Measurements from ENCODE around the gene OSBPL8. TPM values are rescaled to one million over a fixed set of nuclear protein-coding genes. Genes with fewer than 3 reads are reported as not detected.
"Not testable (repeated sequence)": the region's sequence is repeated elsewhere in the genome, so short reads cannot be mapped to it uniquely, and the experiment has no call there.

OSBPL8 gene
- total and polyA plus RNA-seq, 3 experiments from 2014 or later = 87.3 to 113 (median 90.7) TPM

GRCh38 chr12:76501390-76501789 lies 58.2 kb downstream of the OSBPL8 start:
- Mint-ChIP-seq H3K36me3 (peaks cover 24 to 34% (median 27%) of the 10 kb centered on the region in 3 donors), H3K9me3 (no peaks in the 10 kb centered on the region), H3K4me1 (peaks cover 32 to 54% (median 50%) of the 10 kb centered on the region in 3 donors), H3K27ac (peak overlapping the region in 3 of 8 donors; percentile 1 to 24 (median 10)), H3K4me3 (no peak overlapping the region), H3K27me3 (no peaks in the 10 kb centered on the region)
- CTCF ChIA-PET = no interaction called here
- no peaks in the 10 kb centered on the region for H3K36me3 ChIP-seq (ENCODE audit: insufficient read depth, low read length)
- no peaks in the 10 kb centered on the region for H3K27me3 ChIP-seq (ENCODE audit: insufficient read depth, low read length, poor library complexity, severe bottlenecking)
- H3K4me3 ChIP-seq (ENCODE audit: low read length) = no peak overlapping the region
- H3K9me3 ChIP-seq (ENCODE audit: low read length) = no peaks in the 10 kb centered on the region
- POLR2A ChIA-PET = no interaction called here
- no peak overlapping the region for H3K27ac ChIP-seq (ENCODE audit: low read depth, low read length)
- no peaks in the 10 kb centered on the region for H3K4me1 ChIP-seq (ENCODE audit: insufficient read depth, low read length)
- no peak for DNase-seq

- H3K4me1 ChIP-seq (ENCODE audit: insufficient read depth, low read length); POLR2A ChIA-PET; DNase-seq; CTCF ChIA-PET; H3K27ac Mint-ChIP-seq; H3K27me3 ChIP-seq (ENCODE audit: insufficient read depth, low read length, poor library complexity, severe bottlenecking); H3K4me3 ChIP-seq (ENCODE audit: low read length); H3K27ac ChIP-seq (ENCODE audit: low read depth, low read length); H3K4me3 Mint-ChIP-seq; H3K27me3 Mint-ChIP-seq; H3K9me3 ChIP-seq (ENCODE audit: low read length); H3K36me3 ChIP-seq (ENCODE audit: insufficient read depth, low read length): not testable (repeated sequence)
- Mint-ChIP-seq H3K36me3 (peaks cover 29 to 38% (median 35%) of the 10 kb centered on the region in 3 donors), H3K9me3 (peaks cover 2 to 16% (median 7%) of the 10 kb centered on the region in 5 donors), H3K4me1 (peaks cover 40 to 52% (median 49%) of the 10 kb centered on the region in 3 donors)
Measured at GRCh38 chr12:76499136-76499535, 60.4 kb downstream of the OSBPL8 start.

GRCh38 chr12:76495556-76495955 lies 64.0 kb downstream of the OSBPL8 start:
- DNase-seq = no peak
- H3K4me3 ChIP-seq (ENCODE audit: low read length) = no peak overlapping the region
- H3K4me1 ChIP-seq (ENCODE audit: insufficient read depth, low read length) = no peaks in the 10 kb centered on the region
- no peak overlapping the region for H3K27ac ChIP-seq (ENCODE audit: low read depth, low read length)
- Mint-ChIP-seq H3K27ac (peak overlapping the region in 1 of 8 donors; percentile 30), H3K36me3 (peaks cover 32 to 37% (median 34%) of the 10 kb centered on the region in 3 donors), H3K9me3 (peaks cover 10 to 27% (median 19%) of the 10 kb centered on the region in 5 donors), H3K4me3 (no peak overlapping the region), H3K27me3 (no peaks in the 10 kb centered on the region), H3K4me1 (peaks cover 39 to 57% (median 47%) of the 10 kb centered on the region in 3 donors)
- ChIA-PET POLR2A (no interaction called here), CTCF (no interaction called here)
- peaks cover 8% of the 10 kb centered on the region for H3K9me3 ChIP-seq (ENCODE audit: low read length)
- H3K36me3 ChIP-seq (ENCODE audit: insufficient read depth, low read length) = no peaks in the 10 kb centered on the region
- H3K27me3 ChIP-seq (ENCODE audit: insufficient read depth, low read length, poor library complexity, severe bottlenecking) = no peaks in the 10 kb centered on the region

- Mint-ChIP-seq H3K9me3 (peaks cover 10 to 27% (median 19%) of the 10 kb centered on the region in 5 donors), H3K27me3 (no peaks in the 10 kb centered on the region), H3K36me3 (peaks cover 31 to 51% (median 35%) of the 10 kb centered on the region in 3 donors), H3K4me1 (peaks cover 52 to 75% (median 63%) of the 10 kb centered on the region in 3 donors), H3K4me3 (no peak overlapping the region), H3K27ac (no peak overlapping the region)
- peaks cover 8% of the 10 kb centered on the region for H3K4me1 ChIP-seq (ENCODE audit: insufficient read depth, low read length)
- no peaks in the 10 kb centered on the region for H3K27me3 ChIP-seq (ENCODE audit: insufficient read depth, low read length, poor library complexity, severe bottlenecking)
- H3K27ac ChIP-seq (ENCODE audit: low read depth, low read length) = no peak overlapping the region
- no peak for DNase-seq
- no peak overlapping the region for H3K4me3 ChIP-seq (ENCODE audit: low read length)
- H3K9me3 ChIP-seq (ENCODE audit: low read length) = peaks cover 8% of the 10 kb centered on the region
- CTCF ChIA-PET = no interaction called here
- peaks cover under 1% of the 10 kb centered on the region for H3K36me3 ChIP-seq (ENCODE audit: insufficient read depth, low read length)
- POLR2A ChIA-PET = no interaction called here
Measured at GRCh38 chr12:76491292-76491691, 68.3 kb downstream of the OSBPL8 start.

GRCh38 chr12:76490763-76491162 lies 68.8 kb downstream of the OSBPL8 start:
- DNase-seq = no peak
- POLR2A ChIA-PET = no interaction called here
- H3K4me1 Mint-ChIP-seq = peaks cover 50 to 73% (median 59%) of the 10 kb centered on the region in 3 donors

GRCh38 chr12:76489737-76490136 lies 69.8 kb downstream of the OSBPL8 start:
- H3K36me3 ChIP-seq (ENCODE audit: insufficient read depth, low read length) = peaks cover 5% of the 10 kb centered on the region
- Mint-ChIP-seq H3K9me3 (peaks cover 9 to 19% (median 17%) of the 10 kb centered on the region in 5 donors), H3K4me1 (peaks cover 43 to 71% (median 56%) of the 10 kb centered on the region in 3 donors), H3K27ac (peak overlapping the region in 2 of 8 donors; percentile 38 to 66), H3K4me3 (no peak overlapping the region), H3K36me3 (peaks cover 21 to 50% (median 25%) of the 10 kb centered on the region in 3 donors), H3K27me3 (no peaks in the 10 kb centered on the region)
- ChIA-PET POLR2A (no interaction called here), CTCF (no interaction called here)
- H3K4me1 ChIP-seq (ENCODE audit: insufficient read depth, low read length) = peaks cover 8% of the 10 kb centered on the region
- no peak overlapping the region for H3K4me3 ChIP-seq (ENCODE audit: low read length)
- peaks cover 8% of the 10 kb centered on the region for H3K9me3 ChIP-seq (ENCODE audit: low read length)
- H3K27me3 ChIP-seq (ENCODE audit: insufficient read depth, low read length, poor library complexity, severe bottlenecking) = no peaks in the 10 kb centered on the region
- no peak for DNase-seq
- H3K27ac ChIP-seq (ENCODE audit: low read depth, low read length) = no peak overlapping the region

More at GRCh38 chr12:76490763-76491162, 68.8 kb downstream of the OSBPL8 start:
- peaks cover 10 to 23% (median 19%) of the 10 kb centered on the region in 5 donors for H3K9me3 Mint-ChIP-seq
- peaks cover 5% of the 10 kb centered on the region for H3K36me3 ChIP-seq (ENCODE audit: insufficient read depth, low read length)
- CTCF ChIA-PET = no interaction called here
- no peaks in the 10 kb centered on the region for H3K27me3 ChIP-seq (ENCODE audit: insufficient read depth, low read length, poor library complexity, severe bottlenecking)
- peaks cover 8% of the 10 kb centered on the region for H3K9me3 ChIP-seq (ENCODE audit: low read length)
- H3K27ac ChIP-seq (ENCODE audit: low read depth, low read length) = no peak overlapping the region
- no peak overlapping the region for H3K4me3 Mint-ChIP-seq
- H3K27ac Mint-ChIP-seq = peak overlapping the region in 3 of 8 donors; percentile 24 to 43 (median 36)
- H3K4me1 ChIP-seq (ENCODE audit: insufficient read depth, low read length) = peaks cover 8% of the 10 kb centered on the region
- H3K36me3 Mint-ChIP-seq = peaks cover 26 to 50% (median 33%) of the 10 kb centered on the region in 3 donors
- H3K4me3 ChIP-seq (ENCODE audit: low read length) = no peak overlapping the region
- H3K27me3 Mint-ChIP-seq = no peaks in the 10 kb centered on the region

GRCh38 chr12:76486011-76486410 lies 73.6 kb downstream of the OSBPL8 start:
- H3K27me3 Mint-ChIP-seq = no peaks in the 10 kb centered on the region
- no peak overlapping the region for H3K27ac ChIP-seq (ENCODE audit: low read depth, low read length)
- no peaks in the 10 kb centered on the region for H3K9me3 Mint-ChIP-seq
- peaks cover 5% of the 10 kb centered on the region for H3K36me3 ChIP-seq (ENCODE audit: insufficient read depth, low read length)
- no peak overlapping the region for H3K4me3 ChIP-seq (ENCODE audit: low read length)
- H3K4me1 Mint-ChIP-seq = peaks cover 28 to 50% (median 40%) of the 10 kb centered on the region in 3 donors
- ChIA-PET POLR2A (no interaction called here), CTCF (interaction anchor here (0.9 kb wide), 1 partner anchor 17 kb away, joined by 4 read pairs; no protein-coding TSS in a partner anchor)
- H3K27me3 ChIP-seq (ENCODE audit: insufficient read depth, low read length, poor library complexity, severe bottlenecking) = no peaks in the 10 kb centered on the region
- H3K27ac Mint-ChIP-seq = peak overlapping the region in 3 of 8 donors; percentile 16 to 80 (median 75)
- no peak overlapping the region for H3K4me3 Mint-ChIP-seq
- H3K36me3 Mint-ChIP-seq = peaks cover 4 to 45% (median 15%) of the 10 kb centered on the region in 3 donors
- no peaks in the 10 kb centered on the region for H3K9me3 ChIP-seq (ENCODE audit: low read length)
- H3K4me1 ChIP-seq (ENCODE audit: insufficient read depth, low read length) = peaks cover 8% of the 10 kb centered on the region
- no peak for DNase-seq

- POLR2A ChIA-PET = no interaction called here
- no peaks in the 10 kb centered on the region for H3K36me3 ChIP-seq (ENCODE audit: insufficient read depth, low read length)
- DNase-seq = no peak
- Mint-ChIP-seq H3K4me3 (no peak overlapping the region), H3K36me3 (peaks cover 0 to 34% (median 18%) of the 10 kb centered on the region in 3 donors), H3K9me3 (no peaks in the 10 kb centered on the region), H3K27me3 (no peaks in the 10 kb centered on the region), H3K4me1 (peaks cover 24 to 48% (median 46%) of the 10 kb centered on the region in 3 donors), H3K27ac (peak overlapping the region in 1 of 8 donors; percentile 94)
- no peak overlapping the region for H3K4me3 ChIP-seq (ENCODE audit: low read length)
- no peaks in the 10 kb centered on the region for H3K9me3 ChIP-seq (ENCODE audit: low read length)
- CTCF ChIA-PET = no interaction called here
- no peaks in the 10 kb centered on the region for H3K4me1 ChIP-seq (ENCODE audit: insufficient read depth, low read length)
- H3K27me3 ChIP-seq (ENCODE audit: insufficient read depth, low read length, poor library complexity, severe bottlenecking) = no peaks in the 10 kb centered on the region
- no peak overlapping the region for H3K27ac ChIP-seq (ENCODE audit: low read depth, low read length)
Measured at GRCh38 chr12:76480796-76481195, 78.8 kb downstream of the OSBPL8 start.
